Measurements from ENCODE around the gene TGFBR3. TPM values are rescaled to one million over a fixed set of nuclear protein-coding genes. Genes with fewer than 3 reads are reported as not detected.

Gene TGFBR3
- total and polyA plus RNA-seq, 2 of the 4 experiments (the other 2 are of a cell fraction): 3.0 to 11.3 TPM

- TF ChIP-seq ELK1 (IDR thresholded peaks at IDR 0.05; ENCODE audit: borderline replicate concordance, low read depth, low read length) (no peak), CHD1 (IDR thresholded peaks at IDR 0.05; ENCODE audit: low read depth, low read length) (no peak), MAFK (IDR thresholded peaks at IDR 0.05; ENCODE audit: low read depth, low read length) (no peak), POLR2A (IDR thresholded peaks at IDR 0.05; ENCODE audit: low read depth, low read length) (no peak)
Observed at GRCh38 chr1:91768120-91768519, 117.8 kb downstream of the TGFBR3 start (continued).

GRCh38 chr1:91766883-91767282 is 119.1 kb downstream of the TGFBR3 start:
- WGBS, 2 experiments (ENCODE audit: extremely low coverage in 2 of 2, insufficient read length in 1 of 2): 100% methylated on average over 2 of the region's 5 CpGs; no CpG with 5 or more reads in 1 of the 2 experiments
- POLR2A ChIA-PET (ENCODE audit: unreplicated experiment): no interaction called here

More at GRCh38 chr1:91766883-91767282, 119.1 kb downstream of the TGFBR3 start:
- Histone ChIP-seq H2BK15ac (ENCODE audit: low read depth, low read length) (no peak overlapping the region), H3K9ac (ENCODE audit: low read depth, low read length) (no peak overlapping the region), H2BK120ac (ENCODE audit: low read depth, low read length) (no peak overlapping the region), H3K14ac (replicated peaks; ENCODE audit: low read depth, low read length) (no peak overlapping the region), H3K27ac (ENCODE audit: insufficient read depth, low read length) (no peak overlapping the region), H3K23ac (ENCODE audit: low read depth, low read length) (no peak overlapping the region), H2BK20ac (ENCODE audit: low read depth, low read length) (no peak overlapping the region), H2BK5ac (ENCODE audit: low read depth, low read length, poor library complexity, severe bottlenecking) (no peak overlapping the region), H2AK5ac (ENCODE audit: low read depth, low read length) (no peak overlapping the region), H4K8ac (ENCODE audit: low read depth in 2 of 2, low read length in 2 of 2) (no peak overlapping the region), H3K9me3 (ENCODE audit: control insufficient read depth, insufficient read depth, low read length) (no peaks in the 10 kb centered on the region), H3K36me3 (ENCODE audit: control insufficient read depth, insufficient read depth, low read length) (peaks cover 2% of the 10 kb centered on the region; the same call in 1 of the 2 replicates), H2AFZ (replicated peaks; ENCODE audit: low read length, poor library complexity) (no peak overlapping the region), H4K91ac (ENCODE audit: insufficient read depth, low read depth, low read length) (no peak overlapping the region), H4K20me1 (ENCODE audit: insufficient read depth, low read length) (no peaks in the 10 kb centered on the region), H3K4me1 (ENCODE audit: control insufficient read depth, insufficient read depth, low read length) (peaks cover 4% of the 10 kb centered on the region), H3K4ac (ENCODE audit: low read depth, low read length) (no peak overlapping the region), H2AK9ac (replicated peaks; ENCODE audit: low read depth, low read length, poor library complexity) (no peak overlapping the region), H3K18ac (ENCODE audit: low read depth, low read length) (no peak overlapping the region), H4K5ac (ENCODE audit: low read depth, low read length) (no peak overlapping the region), H3K56ac (ENCODE audit: extremely low read depth, insufficient read depth, low read length) (no peak overlapping the region), H3K4me3 (ENCODE audit: insufficient read depth, low read depth, low read length) (no peak overlapping the region), H3K27me3 (ENCODE audit: control insufficient read depth, insufficient read depth, low read length) (no peaks in the 10 kb centered on the region), H3K9me1 (ENCODE audit: insufficient read depth, low read length) (peaks cover 3% of the 10 kb centered on the region; the same call in 1 of the 2 replicates), H3K4me2 (ENCODE audit: low read depth, low read length) (no peak overlapping the region), H3K79me1 (ENCODE audit: low read depth in 1 of 2, low read length in 2 of 2) (no peaks in the 10 kb centered on the region)
- CTCF ChIA-PET: no interaction called here
- no TSS peak for BruUV-seq (replicated peaks)
- DNase-seq (no peak), ATAC-seq (ENCODE audit: low read depth) (no peak)
- in situ Hi-C loops (cut with MboI; ENCODE audit: low sequenced_read_pairs) (no loop called here), dilution Hi-C loops (cut with HindIII; ENCODE audit: low sequenced_read_pairs, unreplicated experiment) (no loop called here), intact Hi-C loops (cut with micrococcal nuclease) (no loop called here)
- TF ChIP-seq RCOR1 (IDR thresholded peaks at IDR 0.05; ENCODE audit: insufficient replicate concordance, low read length): no peak
- TF ChIP-seq RAD21 (IDR thresholded peaks at IDR 0.05; ENCODE audit: low read length): no peak
- TF ChIP-seq USF2 (IDR thresholded peaks at IDR 0.05; ENCODE audit: low read depth, low read length): no peak
